Measurements from ENCODE around the gene FAM83F.

GRCh38 chr22:40036591-40037225 is 42.0 kb downstream of the FAM83F start:
- TF ChIP-seq CTCF (IDR thresholded peaks at IDR 0.05; ENCODE audit: low read depth, low read length) (peak; percentile 98), EZH2phosphoT487 (IDR thresholded peaks at IDR 0.05; ENCODE audit: low read depth) (no peak)

All from OCI-LY3 (cell line).